Transverse colon (tissue), 4 donors: ENCODE results near the gene MED23.

Experiments used
- EP300 ChIP-seq: sonication (generic); formaldehyde crosslinking; IDR thresholded peaks from one replicate; pipeline ENCODE4 v1.6.1; 2017; ENCODE audit warnings: antibody characterized with exemption, low read depth
- POLR2A ChIP-seq: fragments of 450-650 bp; IDR thresholded peaks from one replicate; pipeline ENCODE4 v1.6.1; 2016; ENCODE audit warnings: antibody characterized with exemption, mild to moderate bottlenecking, moderate library complexity
- POLR2AphosphoS5 ChIP-seq, 3 donors: sonication (generic); formaldehyde crosslinking; IDR thresholded peaks; one replicate each; pipeline ENCODE4 v1.6.1; 2016; ENCODE audit warnings: antibody characterized with exemption in 3 of 3
- TF ChIP-seq, protein P1 (sequence below), 5 experiments: fragments of 200-600 bp in 3 of 5; fragments of 450-650 bp in 2 of 5; sonication (generic) in 3 of 5; IDR thresholded peaks; 1 replicate in 2 of 5; 2 replicates in 3 of 5; pipeline ENCODE4 v1.5.1; 2016 to 2017; ENCODE audit warnings: antibody characterized with exemption in 5 of 5, inconsistent platforms in 3 of 5, mild to moderate bottlenecking in 2 of 5, moderate library complexity in 1 of 5

DNA sequence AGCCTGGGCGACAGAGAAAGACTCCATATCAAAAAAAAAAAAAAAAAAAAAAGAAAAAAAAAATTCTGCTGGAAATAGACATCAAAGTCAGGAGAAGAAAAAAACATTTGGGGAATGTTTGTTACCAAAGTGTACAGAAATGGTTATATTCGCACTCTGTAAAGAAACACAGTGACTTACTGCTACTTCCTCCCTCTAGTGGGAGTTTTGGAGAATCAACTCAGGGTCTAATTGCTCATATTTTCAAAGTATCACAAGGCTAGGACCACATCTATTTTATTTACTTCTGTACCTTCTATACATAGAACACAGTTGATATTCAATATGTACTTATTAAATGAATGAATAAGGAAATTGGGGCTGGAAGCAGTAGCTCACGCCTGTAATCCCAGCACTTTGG lies 30.6 kb downstream of the MED23 start:
- TF ChIP-seq EP300 (no peak), POLR2AphosphoS5 (IDR thresholded peaks at IDR 0.05) (no peak), POLR2A (no peak)
- TF ChIP-seq, protein P1, sequence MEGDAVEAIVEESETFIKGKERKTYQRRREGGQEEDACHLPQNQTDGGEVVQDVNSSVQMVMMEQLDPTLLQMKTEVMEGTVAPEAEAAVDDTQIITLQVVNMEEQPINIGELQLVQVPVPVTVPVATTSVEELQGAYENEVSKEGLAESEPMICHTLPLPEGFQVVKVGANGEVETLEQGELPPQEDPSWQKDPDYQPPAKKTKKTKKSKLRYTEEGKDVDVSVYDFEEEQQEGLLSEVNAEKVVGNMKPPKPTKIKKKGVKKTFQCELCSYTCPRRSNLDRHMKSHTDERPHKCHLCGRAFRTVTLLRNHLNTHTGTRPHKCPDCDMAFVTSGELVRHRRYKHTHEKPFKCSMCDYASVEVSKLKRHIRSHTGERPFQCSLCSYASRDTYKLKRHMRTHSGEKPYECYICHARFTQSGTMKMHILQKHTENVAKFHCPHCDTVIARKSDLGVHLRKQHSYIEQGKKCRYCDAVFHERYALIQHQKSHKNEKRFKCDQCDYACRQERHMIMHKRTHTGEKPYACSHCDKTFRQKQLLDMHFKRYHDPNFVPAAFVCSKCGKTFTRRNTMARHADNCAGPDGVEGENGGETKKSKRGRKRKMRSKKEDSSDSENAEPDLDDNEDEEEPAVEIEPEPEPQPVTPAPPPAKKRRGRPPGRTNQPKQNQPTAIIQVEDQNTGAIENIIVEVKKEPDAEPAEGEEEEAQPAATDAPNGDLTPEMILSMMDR (IDR thresholded peaks at IDR 0.05): peak in 2 of 5 experiments; percentile 15 to 17
